NT2/D1 (cell line): ENCODE measurements around the gene PANK2.

ENCODE experiments used
- SUZ12 ChIP-seq: IDR thresholded peaks from 2 replicates; pipeline ENCODE4 v1.6.1; 2011; ENCODE audit not compliant: insufficient read length, insufficient read depth; ENCODE audit errors: extremely low read depth
- YY1 ChIP-seq: IDR thresholded peaks from 2 replicates; pipeline ENCODE4 v1.6.1; 2011; ENCODE audit not compliant: insufficient read length, insufficient read depth
- ZNF274 ChIP-seq: IDR thresholded peaks from 2 replicates; pipeline ENCODE4 v1.6.1; 2011; ENCODE audit warnings: mild to moderate bottlenecking, low read depth, low read length

GRCh38 chr20:3902446-3902845 lies 13.3 kb downstream of the PANK2 start:
- TF ChIP-seq SUZ12 (no peak), YY1 (no peak), ZNF274 (no peak)
